ENCODE results near the gene XCR1.
"Not testable (repeated sequence)": the region's sequence is repeated elsewhere in the genome, so short reads cannot be mapped to it uniquely, and the experiment has no call there.

DNA sequence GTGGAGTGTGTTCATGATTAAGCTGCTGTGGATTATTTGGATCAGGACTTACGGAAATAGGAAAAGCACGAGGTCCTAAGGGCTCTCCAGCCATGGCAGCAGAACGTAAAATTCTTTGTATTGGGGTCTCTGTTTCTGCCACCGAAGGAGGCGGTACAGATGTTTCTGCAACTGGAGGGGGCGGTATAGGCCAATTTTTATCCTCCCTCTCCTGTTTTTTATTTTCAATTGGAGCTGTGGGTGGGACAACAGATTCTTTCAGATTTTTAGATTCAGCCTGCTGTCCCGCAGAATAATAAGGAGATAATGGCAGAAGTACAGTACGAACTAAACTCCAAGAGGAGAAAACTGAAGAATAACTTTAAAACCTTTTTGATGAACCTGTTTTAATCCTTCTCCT, 26.0 kb upstream of the XCR1 start:
- TF ChIP-seq POLR2A (IDR thresholded peaks at IDR 0.05) = not testable (repeated sequence)
- TF ChIP-seq, protein P1, sequence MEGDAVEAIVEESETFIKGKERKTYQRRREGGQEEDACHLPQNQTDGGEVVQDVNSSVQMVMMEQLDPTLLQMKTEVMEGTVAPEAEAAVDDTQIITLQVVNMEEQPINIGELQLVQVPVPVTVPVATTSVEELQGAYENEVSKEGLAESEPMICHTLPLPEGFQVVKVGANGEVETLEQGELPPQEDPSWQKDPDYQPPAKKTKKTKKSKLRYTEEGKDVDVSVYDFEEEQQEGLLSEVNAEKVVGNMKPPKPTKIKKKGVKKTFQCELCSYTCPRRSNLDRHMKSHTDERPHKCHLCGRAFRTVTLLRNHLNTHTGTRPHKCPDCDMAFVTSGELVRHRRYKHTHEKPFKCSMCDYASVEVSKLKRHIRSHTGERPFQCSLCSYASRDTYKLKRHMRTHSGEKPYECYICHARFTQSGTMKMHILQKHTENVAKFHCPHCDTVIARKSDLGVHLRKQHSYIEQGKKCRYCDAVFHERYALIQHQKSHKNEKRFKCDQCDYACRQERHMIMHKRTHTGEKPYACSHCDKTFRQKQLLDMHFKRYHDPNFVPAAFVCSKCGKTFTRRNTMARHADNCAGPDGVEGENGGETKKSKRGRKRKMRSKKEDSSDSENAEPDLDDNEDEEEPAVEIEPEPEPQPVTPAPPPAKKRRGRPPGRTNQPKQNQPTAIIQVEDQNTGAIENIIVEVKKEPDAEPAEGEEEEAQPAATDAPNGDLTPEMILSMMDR (IDR thresholded peaks at IDR 0.05) = not testable (repeated sequence)

Measured in sigmoid colon (tissue), 3 donors.